Hypothalamus (tissue), 51 donors: ENCODE measurements around the gene ZNF451.
A peak's percentile ranks its signal among the peaks of the same experiment; 100 is the strongest.
"Not testable (repeated sequence)": the region's sequence is repeated elsewhere in the genome, so short reads cannot be mapped to it uniquely, and the experiment has no call there.

Experiments used
- DNase-seq, 51 donors: peaks; one replicate each; lab custom pipeline; 2025; lab: John Stamatoyannopoulos, UW

The ZNF451 gene

DNA sequence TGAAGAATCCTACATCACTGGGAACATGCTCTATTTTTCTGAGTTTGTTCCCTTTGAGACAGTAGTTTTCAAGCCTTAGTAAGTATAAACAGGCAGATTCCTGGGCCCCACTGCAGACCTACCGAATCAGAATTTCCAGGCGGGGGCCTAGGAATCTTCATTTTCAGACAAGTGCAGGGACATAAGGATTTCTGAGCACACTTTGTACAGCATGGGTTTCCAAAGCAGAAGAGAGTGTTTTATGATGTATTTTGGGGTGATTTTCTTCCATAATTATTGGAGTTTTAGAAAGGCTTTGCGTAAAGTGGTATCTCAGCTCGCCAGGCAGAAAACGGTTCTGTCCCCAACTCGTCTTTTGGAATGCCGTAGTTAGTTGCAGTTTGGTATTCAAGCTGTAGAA lies 1.4 kb downstream of the ZNF451 start:
- not testable (repeated sequence) for DNase-seq

DNA sequence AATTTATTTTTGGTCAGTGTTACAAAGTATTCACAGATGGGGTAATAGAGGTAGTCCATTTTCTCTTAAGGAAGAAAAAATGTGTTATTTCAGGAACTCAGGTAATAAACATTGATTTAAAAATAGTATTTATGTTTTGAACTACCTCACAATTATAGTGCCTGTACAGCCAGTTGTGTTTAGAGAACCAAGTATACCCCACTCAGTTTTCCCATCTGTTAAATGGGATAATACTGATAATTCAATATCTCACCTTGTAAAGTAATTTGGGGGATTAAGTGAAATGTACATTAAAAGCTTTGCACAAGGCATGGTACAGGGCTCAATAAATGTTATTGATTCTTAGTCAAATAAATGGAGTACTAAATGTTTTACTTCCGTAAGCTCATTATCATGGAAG lies 4.7 kb downstream of the ZNF451 start:
- DNase-seq, result no peak

DNA sequence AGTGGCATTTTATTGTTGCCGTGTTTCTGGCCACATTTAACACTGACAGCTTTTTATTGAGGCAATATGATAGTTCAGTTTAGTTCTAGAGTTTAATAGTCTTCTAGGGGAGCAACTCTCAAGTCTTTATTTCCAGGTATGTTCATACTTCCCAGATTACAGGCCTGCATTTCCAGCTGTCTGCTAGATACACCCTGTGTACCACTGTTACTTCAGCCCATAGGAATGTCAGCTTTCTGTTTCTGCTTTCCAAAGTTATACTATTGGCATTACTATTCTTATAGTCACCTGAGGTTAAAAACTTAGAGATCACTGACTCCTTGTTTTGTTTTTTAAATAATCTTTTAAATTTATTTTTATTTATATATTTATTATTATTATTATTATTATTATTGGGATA lies 7.6 kb downstream of the ZNF451 start:
- no peak for DNase-seq

DNA sequence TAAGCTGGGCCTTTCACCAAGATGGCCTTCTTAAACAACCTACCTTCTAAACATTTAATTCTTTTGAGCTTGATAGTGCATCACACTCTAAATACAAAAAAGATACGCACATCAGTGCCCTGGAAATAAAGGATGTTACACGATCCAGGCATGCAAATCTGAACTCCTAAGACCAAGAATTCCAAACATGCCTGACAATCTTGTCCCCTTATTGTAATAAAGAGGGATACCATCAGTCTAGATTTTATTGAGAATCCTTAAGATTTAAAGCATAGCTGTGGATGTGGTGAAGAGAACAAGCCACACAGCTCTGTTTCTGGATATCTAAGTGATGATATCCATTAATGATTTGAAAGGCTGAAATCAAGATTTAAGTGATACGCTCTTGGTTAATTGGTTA lies 13.0 kb downstream of the ZNF451 start:
- no peak for DNase-seq

DNA sequence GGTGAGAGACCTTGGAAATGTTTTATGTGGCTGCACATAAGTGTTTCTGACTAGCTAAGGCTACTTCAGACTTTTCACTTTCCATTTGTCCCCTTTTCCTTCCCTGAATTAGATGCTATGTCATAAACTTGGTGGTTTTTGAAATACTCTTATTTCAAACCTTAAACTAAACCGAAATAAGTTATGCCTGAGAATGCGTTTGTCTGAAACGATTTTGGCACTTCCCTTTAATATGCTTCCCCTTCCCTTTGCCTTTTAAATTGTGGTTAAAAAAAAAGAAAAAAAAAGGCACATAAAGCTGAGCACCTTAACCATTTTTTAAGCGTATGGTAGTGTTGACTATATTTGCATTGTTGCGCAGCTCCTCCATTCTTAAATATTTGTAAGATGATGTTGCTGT lies 14.3 kb downstream of the ZNF451 start:
- no peak for DNase-seq

DNA sequence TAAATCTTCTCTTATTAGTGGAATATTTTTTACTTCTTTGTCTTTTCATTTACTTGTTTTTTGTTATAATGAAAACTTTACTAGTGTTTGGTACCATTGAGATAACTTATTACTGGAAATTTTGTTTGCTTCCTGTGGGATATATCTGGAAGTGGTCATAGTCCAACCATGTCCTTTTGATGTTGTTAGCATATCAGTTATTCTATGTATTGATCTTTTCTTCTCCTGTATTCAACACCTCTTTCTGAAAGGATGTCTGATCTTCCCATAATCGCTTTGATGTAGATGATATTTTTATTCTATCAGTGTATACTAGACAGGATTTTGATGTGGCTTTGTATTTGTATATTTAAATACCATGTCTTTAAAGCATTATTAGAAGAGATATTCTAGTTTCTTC lies 17.0 kb downstream of the ZNF451 start:
- DNase-seq, result no peak

DNA sequence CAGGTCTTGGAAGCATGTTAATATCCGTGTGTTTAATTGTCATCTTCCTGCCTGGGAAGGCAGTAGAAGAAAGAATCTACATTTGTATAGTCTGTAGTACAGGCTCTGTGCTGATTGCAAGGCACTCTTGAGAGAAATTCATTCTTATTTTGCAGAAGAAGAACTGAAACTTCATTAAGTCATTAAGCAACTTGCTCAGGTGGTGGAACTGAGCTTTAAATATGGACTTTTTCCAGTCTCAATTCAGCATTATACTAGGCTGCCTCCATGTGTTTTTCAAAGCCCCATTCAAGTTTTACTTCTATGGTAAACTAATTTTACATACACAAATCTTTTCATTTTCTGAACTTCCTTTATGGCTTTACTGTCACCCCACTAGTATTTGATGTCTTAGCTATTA lies 18.7 kb downstream of the ZNF451 start:
- no peak for DNase-seq

DNA sequence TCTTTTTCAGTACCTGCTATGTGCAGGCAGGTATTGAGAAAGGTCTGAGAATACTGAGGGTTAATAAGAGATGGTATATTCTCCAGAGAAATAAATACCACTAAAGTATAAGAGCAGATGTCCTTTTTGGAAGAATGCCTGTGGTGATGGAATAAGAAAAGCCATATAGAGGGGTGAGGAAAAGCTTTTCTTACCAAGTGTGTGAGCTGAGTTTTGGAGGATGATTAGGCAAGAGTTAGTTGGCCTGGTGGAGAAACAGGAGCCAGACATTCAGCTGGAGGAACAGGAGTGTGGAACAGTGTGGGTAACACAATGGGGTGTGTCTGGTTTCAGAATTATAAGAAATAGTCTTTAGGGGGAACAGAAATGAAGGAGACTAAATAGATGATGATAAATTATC lies 19.9 kb downstream of the ZNF451 start:
- DNase-seq, result no peak

DNA sequence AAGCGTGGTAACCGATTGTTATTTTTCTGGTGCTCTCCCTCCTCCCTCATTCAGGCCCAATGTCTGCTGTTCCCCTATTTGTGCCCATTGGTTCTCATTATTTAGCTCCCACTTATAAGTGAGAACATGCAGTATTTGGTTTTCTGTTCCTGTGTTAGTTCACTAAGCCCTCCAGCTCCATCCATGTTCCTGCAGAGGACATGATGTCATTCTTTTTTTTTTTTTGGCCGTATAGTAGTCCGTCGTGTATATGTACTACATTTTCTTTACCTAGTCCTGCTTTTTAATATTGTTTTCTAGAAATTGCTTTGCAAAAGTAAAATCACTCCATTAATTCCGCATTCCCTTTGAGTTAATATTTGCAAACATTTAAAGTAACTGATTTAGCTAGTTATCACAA lies 23.1 kb downstream of the ZNF451 start:
- no peak for DNase-seq

DNA sequence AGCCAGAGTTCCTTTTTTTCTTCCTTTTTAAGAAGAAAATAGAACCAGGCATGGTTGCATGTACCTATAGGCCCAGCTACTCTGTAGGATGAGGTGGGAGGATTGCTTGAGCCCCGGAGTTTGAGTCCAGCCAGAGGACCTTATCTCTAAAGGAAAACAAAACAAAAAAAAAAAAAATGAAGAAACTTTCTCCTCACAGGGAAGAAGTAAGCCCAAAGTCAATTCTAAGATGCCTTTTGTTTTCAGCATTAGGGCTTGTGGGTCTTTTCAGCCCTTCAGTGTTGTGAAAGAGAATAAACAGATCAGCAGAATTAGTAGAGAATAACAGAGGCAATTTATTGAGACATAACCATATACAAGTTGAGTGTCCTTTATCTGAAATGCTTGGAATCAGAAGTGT lies 26.8 kb downstream of the ZNF451 start:
- no peak for DNase-seq

DNA sequence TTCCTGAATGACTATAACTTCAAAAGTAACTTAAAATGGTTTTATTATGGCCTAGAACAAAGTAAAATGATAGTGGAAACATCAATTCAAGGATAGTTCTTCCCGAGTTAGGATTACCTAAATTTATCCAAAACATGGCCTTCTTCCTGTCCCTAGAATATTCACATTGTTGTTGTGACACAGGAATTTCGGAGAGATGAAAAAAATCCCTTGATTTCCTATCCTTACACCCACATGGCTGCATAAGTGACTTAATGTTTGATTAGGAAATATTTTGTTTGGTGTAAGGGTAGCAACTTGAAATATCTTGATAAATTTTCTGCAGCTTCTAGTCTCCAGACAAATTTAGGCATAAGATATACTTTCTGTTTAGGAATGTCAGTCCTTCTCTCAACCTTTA lies 27.8 kb downstream of the ZNF451 start:
- no peak for DNase-seq

DNA sequence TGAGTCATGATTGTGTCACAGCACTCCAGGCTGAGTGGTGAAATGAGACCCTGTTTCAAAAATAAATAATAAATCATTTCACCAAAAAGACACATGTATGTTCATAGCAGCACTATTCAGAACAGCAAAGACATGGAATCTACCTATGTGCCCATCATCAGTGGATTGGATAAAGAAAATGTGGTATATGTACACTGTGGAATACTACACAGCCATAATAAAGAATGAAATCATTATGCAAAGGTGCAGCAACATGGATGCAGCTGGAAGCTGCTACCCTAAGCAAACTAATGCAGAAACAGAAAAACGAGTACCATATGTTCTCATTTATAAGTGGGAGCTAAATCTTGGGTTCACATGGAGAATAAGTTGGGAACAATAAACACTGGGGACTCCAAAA lies 33.1 kb downstream of the ZNF451 start:
- no peak for DNase-seq

DNA sequence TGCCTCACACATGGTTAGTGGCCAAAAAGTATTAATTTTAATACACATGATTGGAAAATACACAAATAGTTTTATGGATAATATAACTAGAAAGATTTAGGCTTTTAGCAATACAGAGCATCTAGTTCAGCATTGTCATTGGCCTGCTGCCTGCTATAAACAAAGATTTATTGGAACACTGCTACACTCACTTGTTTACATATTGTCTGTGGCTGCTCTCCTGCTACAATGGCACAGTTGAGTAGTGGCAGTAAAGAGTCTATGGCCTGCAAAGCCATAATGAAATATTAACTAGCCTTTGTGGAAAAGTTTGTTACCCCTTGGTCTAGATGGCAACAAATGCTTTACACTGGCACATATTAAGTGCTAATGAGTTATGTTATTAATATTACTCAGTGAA lies 37.8 kb downstream of the ZNF451 start:
- peak in 1 of 51 donors; percentile 3 for DNase-seq

DNA sequence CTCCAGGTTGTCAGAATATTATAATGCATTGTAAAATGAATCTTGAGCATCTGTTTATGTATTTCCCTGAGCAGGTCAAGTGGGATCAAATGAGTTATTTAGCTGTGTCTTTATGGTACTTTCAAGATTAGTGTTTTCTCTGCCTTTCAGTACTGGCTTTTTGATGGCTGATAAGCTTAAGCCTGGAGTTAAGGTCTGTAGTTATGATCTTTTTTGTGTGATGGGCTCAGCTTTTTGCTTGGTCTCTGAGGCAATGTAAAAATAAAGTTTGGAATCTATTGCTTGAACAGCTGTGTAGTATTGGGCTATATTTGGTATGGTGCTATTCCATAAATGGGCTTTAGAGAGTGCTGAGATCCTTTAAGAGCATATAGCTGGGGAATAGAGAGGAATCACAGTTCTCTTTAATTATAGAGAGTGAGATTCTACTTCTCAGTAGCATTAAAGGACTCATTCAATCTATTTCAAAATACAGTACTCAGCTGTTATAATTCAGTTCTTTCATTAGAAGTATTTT lies 40.7 kb downstream of the ZNF451 start:
- no peak for DNase-seq

DNA sequence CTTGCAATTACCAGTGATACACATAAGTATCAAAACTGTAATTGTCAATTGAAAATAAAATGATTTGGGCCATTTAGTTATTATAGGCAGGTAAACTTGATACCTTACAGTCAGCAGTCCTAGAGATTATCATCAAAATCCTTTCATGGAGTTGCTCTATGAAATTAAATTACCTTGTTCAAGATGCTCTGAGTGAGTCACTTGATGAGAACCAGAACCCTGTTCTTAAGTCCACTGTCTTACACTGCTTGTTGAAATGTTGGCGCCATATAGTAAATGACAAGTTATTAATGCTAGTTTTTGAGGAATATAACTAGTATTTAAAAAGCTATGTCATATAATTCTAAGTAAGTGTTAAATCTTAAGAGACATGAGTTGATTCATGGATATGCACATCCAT lies 45.0 kb downstream of the ZNF451 start:
- DNase-seq, result no peak

DNA sequence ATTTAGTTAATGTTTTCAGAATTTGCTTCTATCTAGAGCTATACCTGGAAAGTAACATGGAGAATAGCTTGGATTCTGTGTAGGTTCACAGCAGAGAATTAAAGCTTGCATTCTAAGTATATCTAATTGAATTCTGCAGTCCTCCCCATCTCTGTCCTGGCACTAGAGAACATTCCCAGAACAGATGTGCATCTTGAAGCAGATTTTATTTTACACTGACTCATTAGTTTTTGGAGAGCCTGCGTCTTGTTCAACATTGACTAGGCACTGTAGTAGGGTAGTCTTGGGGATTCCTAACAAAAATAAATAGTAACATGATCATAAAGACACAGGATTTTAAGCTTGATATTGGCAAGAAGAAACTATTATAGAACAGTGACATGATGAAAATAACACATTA lies 45.9 kb downstream of the ZNF451 start:
- no peak for DNase-seq

DNA sequence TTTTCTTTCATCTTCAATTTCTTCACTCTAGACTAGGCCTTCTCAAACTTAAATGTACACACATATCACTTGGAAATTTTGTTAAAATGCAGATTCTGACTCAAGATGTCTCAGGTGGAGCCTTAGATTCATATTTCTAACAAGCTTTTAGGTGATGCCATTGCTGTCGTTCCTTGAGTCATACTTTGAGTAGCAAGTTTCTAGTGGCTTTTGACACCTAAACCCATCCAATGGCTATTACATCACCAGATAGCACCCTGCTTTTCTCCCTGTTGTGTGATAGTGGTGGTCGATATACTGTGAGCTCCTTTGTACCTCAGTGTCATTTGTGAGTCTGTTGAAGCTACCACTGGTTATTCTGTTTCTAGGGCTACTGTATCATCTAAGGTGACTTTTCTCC lies 47.4 kb downstream of the ZNF451 start:
- DNase-seq, result no peak

DNA sequence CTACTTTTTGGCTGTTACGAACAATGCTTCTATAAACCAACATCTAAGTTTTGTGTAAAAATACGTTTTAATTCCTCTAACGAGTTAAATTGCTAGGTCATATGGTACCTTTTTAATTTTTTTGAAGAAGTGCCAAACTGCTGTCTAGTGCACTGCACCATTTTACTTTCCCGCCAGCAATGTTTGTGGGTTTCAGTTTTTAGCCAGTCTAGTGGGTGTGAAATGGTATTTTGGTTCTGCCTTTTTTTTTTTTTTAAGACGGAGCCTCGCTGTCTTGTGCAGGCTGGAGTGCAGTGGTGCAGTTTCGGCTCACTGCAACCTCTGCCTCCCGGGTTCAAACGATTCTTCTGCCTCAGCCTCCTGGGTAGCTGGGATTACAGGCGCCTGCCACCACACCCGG lies 48.0 kb downstream of the ZNF451 start:
- DNase-seq, result no peak

DNA sequence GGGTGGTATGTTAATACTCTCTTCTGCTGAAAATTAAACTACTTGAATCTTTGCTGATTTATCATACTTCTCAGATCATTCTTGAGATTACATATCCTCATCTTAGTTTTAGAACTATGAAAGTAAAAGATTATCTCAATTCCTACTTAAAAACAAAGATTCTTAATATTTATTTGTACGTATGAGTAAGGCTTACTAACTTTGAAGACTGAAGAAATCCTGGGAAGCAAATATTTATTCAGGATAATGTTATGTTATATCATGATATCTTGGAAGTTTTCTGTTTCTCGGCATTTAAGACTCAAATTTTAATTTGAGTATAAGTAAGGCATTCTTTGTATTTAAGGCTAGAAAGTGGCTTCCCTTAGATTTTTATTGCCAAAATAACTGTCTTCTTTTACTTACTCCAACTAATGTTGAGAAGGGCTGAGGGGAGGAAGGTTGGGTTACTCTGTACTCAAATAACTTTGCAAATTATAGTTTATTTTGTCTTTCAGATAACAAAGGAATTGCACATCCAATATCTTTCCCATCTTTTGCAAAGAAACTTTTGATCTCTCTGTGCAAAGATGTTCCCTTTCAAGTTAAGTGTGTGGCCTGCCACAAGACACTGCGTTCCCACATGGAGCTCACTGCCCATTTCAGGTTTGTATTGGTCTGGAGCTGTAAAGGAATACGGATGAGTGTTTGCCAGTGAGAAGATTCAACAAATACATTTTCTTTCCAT lies 51.6 kb downstream of the ZNF451 start:
- DNase-seq, result no peak

DNA sequence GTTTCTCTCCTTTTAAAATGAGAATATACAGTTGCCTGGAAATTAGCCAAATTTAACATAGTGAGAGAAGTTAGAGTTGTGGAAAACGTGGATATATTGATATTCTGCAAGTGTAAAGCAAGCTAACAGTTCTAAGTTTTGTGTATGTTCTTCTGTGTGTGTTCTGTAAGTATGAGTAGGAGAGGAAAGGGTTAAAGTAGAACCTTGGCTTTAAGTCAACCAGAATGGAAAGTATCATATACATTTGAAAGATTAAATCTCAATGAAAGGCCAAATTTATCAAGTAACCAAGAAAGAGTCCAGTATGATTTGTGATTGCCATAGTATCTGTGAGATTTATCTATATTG lies 52.2 kb downstream of the ZNF451 start:
- no peak for DNase-seq

DNA sequence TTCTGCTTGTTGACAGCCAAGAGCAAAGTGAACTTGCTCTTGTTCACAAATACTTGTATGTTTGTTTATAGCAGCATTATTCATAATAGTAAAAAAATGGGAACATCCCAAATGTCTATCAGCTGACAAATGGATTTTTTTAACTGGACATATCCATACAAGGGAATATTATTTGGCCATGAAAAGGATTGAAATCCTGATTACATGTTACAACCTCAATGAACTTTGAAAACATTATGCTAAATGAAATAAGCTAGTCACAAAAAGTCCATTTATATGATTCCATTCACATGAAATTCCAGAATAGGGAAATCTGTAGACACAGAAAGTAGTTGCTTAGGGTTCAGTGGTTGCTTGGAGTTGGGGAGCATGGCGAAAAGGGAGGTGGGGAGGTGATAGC lies 53.7 kb downstream of the ZNF451 start:
- no peak for DNase-seq

DNA sequence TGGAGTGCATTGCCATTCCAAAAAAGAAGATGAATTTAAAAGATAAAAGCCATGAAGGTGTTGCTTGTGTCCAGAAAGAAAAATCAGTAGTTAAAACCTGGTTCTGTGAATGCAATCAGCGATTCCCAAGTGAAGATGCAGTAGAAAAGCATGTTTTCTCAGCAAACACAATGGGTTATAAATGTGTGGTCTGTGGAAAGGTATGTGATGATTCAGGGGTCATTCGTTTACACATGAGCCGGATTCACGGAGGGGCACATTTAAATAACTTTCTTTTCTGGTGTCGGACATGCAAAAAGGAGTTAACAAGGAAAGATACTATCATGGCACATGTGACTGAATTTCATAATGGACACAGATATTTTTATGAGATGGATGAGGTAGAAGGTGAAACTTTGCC lies 57.4 kb downstream of the ZNF451 start:
- DNase-seq, result no peak
